Amniotic stem cell (primary cell): ENCODE data around the gene PITX1.

Experiments used
- DNase-seq: peaks from one replicate; lab custom pipeline; 2025; lab: John Stamatoyannopoulos, UW

The PITX1 gene

GRCh38 chr5:135041145-135041587, 7.1 kb upstream of the PITX1 start:
- no peak for DNase-seq

DNA sequence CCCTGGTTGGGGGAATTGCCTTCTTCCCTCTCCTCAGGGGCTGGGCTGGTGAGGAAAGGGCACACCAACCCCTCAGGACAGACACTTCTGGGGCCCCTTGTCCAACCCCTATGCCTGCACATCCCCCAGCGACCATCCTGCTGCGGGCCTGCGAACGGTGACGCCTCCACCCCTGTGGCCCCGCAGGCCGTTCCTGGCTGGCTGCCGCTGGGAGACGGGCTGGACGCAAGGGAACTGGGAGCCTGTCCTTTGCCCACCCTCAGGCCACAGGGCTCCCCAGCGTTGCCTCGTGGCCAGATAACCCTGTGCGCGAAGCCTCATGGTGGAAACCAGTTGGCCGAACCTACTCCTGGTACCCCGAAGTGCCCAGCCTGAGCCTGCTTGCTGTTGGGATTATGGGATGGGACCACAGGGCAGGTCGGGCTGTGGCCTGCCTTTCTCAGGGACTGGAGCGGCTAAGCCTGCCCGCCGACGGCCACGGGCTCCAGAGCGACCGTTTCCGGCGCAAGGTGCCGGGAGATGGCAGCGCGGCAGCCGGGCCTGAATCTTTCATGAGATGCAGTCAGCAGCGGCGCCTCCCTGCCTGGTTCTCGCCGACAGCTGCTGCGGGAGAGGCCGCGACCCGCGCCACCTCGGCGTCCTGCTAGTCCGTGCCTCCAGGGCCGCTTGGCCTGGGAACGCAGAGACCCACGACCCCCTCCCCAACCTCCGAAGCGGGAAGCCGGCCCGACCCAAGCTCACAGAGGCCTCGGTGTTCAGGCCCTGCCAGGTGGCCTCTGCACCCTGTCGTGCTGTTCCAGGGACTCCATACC, 6.5 kb upstream of the PITX1 start:
- DNase-seq: no peak

DNA sequence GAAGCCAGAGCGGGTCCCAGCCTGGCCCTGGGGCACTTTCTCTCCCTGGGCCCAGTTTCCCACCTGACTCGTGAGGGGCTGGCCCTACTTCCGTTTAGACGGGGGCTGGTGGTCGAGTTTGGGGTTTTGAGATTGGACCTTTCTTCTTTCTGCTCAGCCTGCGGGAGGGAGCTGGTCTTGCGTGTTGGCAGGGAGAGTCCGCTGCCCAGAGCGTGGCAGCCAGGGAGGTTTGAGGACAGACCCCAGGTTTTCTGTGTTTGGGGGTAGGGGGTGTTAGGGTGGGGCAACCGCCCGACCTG, 6.0 kb upstream of the PITX1 start:
- no peak for DNase-seq

DNA sequence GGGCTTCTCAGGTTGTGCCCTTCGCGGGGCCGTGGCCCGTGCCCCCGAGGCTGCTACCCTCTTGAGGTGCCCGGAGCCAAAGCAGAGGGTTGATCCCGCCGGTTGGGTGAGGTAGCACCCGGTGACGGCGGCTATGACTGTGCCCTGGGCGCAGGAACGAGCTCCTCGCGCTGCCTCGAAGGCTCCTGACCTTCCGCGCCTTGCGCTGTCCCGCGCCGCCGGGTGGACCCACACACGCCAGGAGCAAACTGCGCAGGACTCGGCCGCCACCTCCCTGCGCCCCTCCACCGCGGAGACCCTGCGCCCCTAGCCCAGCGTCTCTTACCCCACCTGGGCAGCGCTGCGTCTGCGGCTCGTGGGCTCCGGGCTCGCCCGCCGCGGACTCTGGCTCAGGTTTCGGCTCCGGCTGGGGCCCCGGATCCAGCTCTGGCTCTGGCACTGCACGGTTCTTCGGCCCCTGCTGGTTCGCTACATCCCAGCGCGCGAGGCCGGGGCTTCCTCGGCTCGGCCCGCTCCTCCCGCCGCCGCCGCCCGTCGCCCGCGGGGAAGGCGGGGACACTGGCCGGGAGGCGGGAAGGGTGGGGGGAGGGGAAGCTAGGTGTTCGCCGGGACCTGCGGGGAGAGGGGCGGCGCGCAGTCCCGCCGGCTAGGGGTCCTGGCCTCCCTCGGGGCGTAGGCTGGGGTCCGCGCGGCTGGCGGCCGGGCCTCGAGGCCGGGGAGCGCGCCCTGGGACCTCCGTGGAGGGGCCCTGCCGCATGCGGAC, 5.4 kb upstream of the PITX1 start:
- no peak for DNase-seq

GRCh38 chr5:135038813-135039270, 4.8 kb upstream of the PITX1 start:
- DNase-seq: no peak

- no peak for DNase-seq
Measured at GRCh38 chr5:135038205-135038812, 4.3 kb upstream of the PITX1 start.

DNA sequence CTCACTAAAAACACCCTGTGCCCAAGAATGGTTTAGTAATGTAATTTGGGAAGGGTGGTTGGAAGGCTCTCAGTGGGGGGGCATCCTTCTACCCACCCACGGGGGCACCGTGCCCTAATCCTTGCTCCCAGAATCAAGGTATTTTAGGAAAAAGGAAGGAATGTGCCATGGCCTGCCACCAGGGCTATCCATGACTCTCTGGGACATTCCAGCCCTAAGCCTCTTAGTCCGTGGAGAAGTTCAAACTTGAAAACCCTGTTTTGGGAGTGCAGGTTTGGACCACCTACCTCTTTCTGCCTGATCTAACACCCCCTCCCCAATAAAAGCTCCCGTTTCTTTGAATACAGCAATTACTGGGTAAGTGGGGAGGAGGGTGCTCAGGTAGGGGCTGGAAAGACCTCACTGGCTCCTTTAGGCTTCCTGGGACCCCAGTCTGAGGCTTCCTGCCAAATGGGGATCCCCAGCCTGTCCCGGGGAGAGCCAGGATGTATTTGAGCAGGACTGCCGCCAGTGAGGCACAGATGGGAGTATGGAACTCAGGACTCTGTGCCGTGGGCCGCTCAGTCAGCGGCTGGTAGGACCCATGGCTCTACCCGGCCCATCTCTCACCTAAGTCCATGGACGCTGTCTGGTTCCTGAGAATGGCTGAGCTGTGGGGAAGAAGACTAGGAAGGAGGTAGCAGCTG, 3.6 kb upstream of the PITX1 start:
- DNase-seq: no peak

DNA sequence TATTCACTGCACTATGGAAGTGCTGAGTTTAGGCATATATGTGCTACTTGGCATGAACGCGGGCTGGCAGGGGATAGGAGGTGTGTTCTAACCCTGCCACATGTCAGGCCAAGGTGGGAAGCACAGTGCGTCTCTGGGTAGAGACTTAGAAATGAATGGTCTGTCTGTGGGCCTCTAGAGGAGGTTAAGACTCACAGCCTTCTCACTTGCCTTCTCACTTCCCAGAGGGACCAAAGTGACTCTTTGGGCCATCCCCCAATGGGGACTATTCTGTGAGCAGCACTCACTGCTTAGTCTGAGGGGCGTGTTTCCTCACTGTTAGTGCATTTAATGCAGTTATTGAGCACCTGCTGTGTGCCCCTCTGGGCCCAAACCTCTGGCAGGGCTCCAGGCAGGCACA, 2.4 kb upstream of the PITX1 start:
- DNase-seq: no peak

DNA sequence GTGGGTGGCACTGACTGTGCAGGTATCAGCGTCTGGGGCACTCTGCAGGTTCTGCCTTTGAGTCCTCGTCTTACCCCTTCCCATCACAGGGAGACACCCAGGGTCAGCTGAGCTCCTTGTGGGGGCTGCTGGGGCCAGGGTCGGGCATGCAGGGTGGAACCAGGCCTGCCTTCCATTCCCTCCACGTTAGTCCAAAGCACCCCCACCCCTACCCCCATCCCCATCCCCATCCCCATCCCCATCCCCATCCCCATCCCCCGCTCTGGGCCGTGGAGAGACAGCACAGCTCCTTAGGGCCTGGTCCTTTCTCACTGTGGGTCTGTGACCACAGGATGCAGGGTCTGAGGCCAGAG, 1.6 kb upstream of the PITX1 start:
- DNase-seq: no peak

DNA sequence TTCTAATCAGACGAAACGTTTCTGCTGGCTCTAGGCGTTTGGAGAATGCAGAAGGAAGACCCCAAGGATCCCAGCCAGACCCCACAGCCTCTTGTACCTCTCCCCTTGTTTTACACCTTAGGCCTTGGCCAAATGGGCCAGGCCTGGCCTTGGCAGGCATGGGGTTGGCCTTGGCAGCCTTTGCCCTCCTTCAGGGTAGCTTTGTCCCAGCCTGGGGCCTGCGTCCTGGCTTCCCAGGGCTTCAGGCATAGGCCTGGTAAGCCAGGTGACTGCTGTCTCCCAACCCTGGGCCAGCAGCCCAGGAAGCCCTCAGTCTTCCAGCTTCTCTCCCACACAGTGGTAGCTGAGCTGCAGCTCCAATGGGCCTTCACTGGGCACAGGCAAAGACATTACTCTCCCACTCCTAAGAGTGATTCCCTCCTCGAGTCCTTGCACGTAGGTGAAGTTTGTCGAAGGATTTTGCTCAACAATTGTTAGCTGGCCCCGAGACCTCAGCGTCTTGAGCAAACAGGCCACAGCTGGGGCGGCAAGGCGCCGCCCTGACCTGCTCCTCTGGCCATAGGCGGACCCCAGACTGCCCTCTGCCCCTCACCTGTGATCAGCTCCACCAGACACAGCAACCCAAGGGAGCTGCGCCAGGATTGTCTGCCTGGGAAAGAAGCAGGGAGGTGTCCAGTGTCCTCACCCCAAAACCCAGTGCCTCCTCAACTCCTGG, 1.1 kb upstream of the PITX1 start:
- no peak for DNase-seq

- peak; percentile 79 for DNase-seq
Measured at GRCh38 chr5:135034236-135034962, 371 bp upstream of the PITX1 start.

- DNase-seq: no peak
Measured at GRCh38 chr5:135032999-135033861, 798 bp downstream of the PITX1 start.

GRCh38 chr5:135032695-135032998, 1.4 kb downstream of the PITX1 start:
- DNase-seq: no peak

- no peak for DNase-seq
Measured at GRCh38 chr5:135031813-135032694, 2.0 kb downstream of the PITX1 start.

DNA sequence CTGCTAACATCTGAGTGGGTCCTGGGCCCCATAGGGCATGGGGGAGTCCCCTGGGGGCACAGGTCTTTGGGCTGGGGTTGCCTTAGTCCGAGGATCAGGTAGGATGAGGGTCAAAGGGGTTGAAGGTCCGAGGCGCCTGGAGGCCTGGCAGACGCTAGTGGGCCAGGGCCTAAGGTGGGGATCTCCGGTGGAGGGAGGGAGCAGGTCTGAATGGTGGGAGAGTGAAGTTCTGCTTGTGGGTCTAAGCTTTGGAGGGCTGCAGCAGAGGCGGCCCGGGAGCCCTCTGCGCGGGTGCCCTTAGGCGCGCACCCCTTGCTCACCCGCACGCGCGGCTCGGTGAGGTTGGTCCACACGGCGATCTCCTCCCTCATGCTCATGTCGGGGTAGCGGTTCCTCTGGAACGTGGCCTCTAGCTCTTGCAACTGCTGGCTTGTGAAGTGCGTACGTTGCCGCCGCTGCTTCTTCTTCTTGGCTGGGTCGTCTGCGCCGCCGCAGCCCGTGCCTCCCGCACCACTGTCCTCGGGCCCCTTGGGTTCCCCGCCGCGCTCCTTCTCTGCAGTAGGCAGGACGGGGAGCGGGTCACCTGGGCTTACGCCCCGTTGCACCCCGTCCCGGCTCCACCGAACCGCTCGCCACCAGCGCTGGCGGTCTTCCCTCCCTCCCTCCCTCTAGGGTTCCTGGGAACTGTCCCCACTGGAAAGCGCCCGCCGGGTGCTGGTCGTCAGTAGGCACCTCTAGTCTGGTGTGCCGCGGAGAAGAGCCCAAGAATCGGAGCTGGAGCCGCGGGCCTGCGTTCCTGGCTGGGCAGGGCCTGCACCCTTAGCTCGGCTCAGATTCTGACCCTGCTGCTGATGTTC, 2.8 kb downstream of the PITX1 start:
- no peak for DNase-seq

DNA sequence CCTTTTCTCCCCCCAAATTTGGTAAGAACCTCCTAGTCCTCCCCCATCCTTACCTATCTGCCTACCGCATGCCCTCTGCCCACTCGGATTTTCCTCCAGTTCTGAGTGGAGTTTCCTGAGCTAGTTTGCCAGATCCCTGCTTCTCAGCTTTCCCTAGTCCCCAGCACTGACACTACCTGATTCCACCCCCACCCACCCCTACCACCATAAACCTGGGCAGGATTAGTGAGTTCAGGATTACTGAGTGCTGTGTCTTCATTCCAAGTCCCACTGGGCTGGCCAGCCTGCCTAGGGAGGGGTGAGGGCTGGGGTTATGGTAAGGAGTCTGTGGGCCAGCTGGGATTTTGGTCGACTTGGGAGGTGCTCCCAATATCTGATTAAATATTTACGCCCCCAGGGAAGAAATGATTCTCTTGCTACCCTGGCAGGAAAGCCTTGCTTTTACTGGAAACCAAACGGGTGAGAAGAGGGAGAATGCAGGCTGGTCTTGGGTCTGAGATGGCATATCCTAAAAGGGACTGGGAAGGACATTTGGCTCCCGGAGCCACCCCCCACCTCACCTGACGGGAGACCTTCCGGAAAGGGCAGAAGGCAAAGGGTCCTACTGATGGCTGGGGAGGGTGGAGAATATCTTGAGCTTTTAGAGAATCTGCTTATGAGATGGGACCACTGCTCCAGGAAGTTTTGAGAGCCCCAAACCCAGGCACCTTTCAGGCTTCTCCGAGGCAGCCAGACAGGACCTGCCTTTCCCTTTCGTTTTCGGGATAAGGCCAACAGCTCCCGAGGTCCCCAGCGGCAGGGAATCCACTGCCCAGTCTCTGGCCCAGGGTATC, 3.7 kb downstream of the PITX1 start:
- no peak for DNase-seq

- DNase-seq: no peak
Measured at GRCh38 chr5:135029477-135030122, 4.4 kb downstream of the PITX1 start.
